Keratinocyte (primary cell): ENCODE measurements around the gene PPP1R12C.

Source experiments
- EZH2 ChIP-seq: IDR thresholded peaks from one replicate; pipeline ENCODE4 v1.6.1; 2012; ENCODE audit warnings: inconsistent platforms, mild to moderate bottlenecking, low read length, moderate library complexity
- TF ChIP-seq, protein P1 (sequence below), 3 experiments: IDR thresholded peaks in 1 of 3; conservative IDR thresholded peaks in 1 of 3; optimal IDR thresholded peaks in 1 of 3; 2 replicates in 2 of 3; 3 replicates in 1 of 3; pipeline versions ENCODE3 to v1.5.1; 2011; ENCODE audit warnings: low read length in 3 of 3, mild to moderate bottlenecking in 3 of 3, moderate library complexity in 2 of 3, control low read depth in 1 of 3, inconsistent platforms in 1 of 3; ENCODE audit not compliant: insufficient read depth in 2 of 3; ENCODE audit errors: extremely low read depth in 1 of 3

DNA sequence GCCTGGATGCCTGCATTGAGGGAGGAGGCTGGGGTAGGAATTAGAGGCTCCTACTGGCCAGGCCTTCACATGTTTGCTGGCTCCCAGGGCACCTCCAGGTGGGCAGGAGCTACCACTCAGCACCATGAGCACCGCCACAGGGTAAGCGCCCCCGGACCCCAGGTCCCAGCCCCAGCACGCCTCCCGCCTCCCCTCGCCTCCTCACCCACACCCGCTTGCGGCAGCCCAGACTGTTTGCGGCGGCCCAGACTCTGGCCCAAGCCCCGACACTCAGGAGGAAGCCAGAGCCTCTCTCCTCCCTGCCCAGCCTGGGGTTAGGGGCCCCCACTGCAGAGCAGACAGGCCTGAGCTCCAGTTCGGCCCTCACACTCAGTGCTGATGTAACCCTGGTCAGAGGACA, 41.1 kb downstream of the PPP1R12C start:
- TF ChIP-seq, protein P1, sequence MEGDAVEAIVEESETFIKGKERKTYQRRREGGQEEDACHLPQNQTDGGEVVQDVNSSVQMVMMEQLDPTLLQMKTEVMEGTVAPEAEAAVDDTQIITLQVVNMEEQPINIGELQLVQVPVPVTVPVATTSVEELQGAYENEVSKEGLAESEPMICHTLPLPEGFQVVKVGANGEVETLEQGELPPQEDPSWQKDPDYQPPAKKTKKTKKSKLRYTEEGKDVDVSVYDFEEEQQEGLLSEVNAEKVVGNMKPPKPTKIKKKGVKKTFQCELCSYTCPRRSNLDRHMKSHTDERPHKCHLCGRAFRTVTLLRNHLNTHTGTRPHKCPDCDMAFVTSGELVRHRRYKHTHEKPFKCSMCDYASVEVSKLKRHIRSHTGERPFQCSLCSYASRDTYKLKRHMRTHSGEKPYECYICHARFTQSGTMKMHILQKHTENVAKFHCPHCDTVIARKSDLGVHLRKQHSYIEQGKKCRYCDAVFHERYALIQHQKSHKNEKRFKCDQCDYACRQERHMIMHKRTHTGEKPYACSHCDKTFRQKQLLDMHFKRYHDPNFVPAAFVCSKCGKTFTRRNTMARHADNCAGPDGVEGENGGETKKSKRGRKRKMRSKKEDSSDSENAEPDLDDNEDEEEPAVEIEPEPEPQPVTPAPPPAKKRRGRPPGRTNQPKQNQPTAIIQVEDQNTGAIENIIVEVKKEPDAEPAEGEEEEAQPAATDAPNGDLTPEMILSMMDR (optimal IDR thresholded peaks at IDR 0.05 in 1 of 3, IDR thresholded peaks at IDR 0.05 in 1 of 3, conservative IDR thresholded peaks at IDR 0.05 in 1 of 3; ENCODE audit: extremely low read depth in 1 of 3, insufficient read depth in 2 of 3, low read length in 3 of 3) = no peak
- TF ChIP-seq EZH2 = no peak
